Body of pancreas (tissue), 4 donors: ENCODE data around the gene RASD1. TPM values are rescaled to one million over a fixed set of nuclear protein-coding genes. Genes with fewer than 3 reads are reported as not detected.
A peak's percentile ranks its signal among the peaks of the same experiment; 100 is the strongest.

ENCODE experiments used
- ATAC-seq: fragments of 150-250 bp; one replicate; pipeline ENCODE4 v1.9.1; 2016
- DNase-seq, 4 donors: peaks; one replicate each; pipeline ENCODE4 v3.0.0-alpha.2; 2019
- H3K27ac ChIP-seq, 4 donors: fragments of 200-600 bp; sonication (generic); 1 replicate in 3 of 4; 2 replicates in 1 of 4; pipeline versions ENCODE4 v1.5.1 to v1.6.1; 2016 to 2019; ENCODE audit warnings: mild to moderate bottlenecking in 1 of 4, mixed read lengths in 1 of 4, moderate library complexity in 1 of 4
- H3K27me3 ChIP-seq, 2 donors: fragments of 200-600 bp; sonication (generic); one replicate each; pipeline ENCODE4 v1.6.0; 2016; ENCODE audit warnings: mild to moderate bottlenecking in 1 of 2
- H3K36me3 ChIP-seq, 2 donors: fragments of 200-600 bp; sonication (generic); replicated peaks in 1 of 2; 2 replicates each; pipeline ENCODE4 v1.5.1; 2016; ENCODE audit warnings: low read depth in 2 of 2; ENCODE audit not compliant: insufficient read depth in 1 of 2
- H3K4me1 ChIP-seq: fragments of 200-600 bp; sonication (generic); one replicate; pipeline ENCODE4 v1.6.0; 2016
- H3K4me3 ChIP-seq, 2 donors: fragments of 200-600 bp; sonication (generic); 1 replicate in 1 of 2; 2 replicates in 1 of 2; pipeline ENCODE4 v1.5.1; 2016 to 2019
- H3K9me3 ChIP-seq, 3 donors: fragments of 200-600 bp; sonication (generic); 1 replicate in 2 of 3; 2 replicates in 1 of 3; pipeline ENCODE4 v1.5.1; 2016
- POLR2A ChIP-seq, 3 donors: fragments of 450-650 bp; IDR thresholded peaks; one replicate each; pipeline ENCODE4 v1.6.1; 2016; ENCODE audit warnings: antibody characterized with exemption in 3 of 3, mild to moderate bottlenecking in 2 of 3
- WGBS, 2 donors: methylation state at CpG; one replicate each; pipeline ENCODE4 v1.1.5; 2017; 5-methylcytosine and 5-hydroxymethylcytosine counted together
- intact Hi-C: fragments of 100-400 bp; cut with DNase I; formaldehyde crosslinking; loops from one replicate; pipeline ENCODE4 v1.15.1; 2023
- small RNA-seq: library from RNA; depleted of rRNA; stranded (forward); fragments of <200 nt; gene quantifications from one replicate; pipeline ENCODE3, GENCODE V24; 2016
- total RNA-seq, 2 donors: library from RNA; depleted of rRNA; stranded (reverse); fragments of >200 nt; gene quantifications; one replicate each; pipeline ENCODE4 v1.1.0, GENCODE V29; 2016
- TF ChIP-seq, protein P1 (sequence below), 7 experiments: fragments of 450-650 bp in 4 of 7; fragments of 200-600 bp in 3 of 7; sonication (generic) in 3 of 7; IDR thresholded peaks; one replicate each; pipeline ENCODE4 v1.5.1; 2016 to 2019; ENCODE audit warnings: antibody characterized with exemption in 7 of 7

The RASD1 gene
- total RNA-seq, 2 donors from 2014 or later = 17.6 to 58.0 TPM

DNA sequence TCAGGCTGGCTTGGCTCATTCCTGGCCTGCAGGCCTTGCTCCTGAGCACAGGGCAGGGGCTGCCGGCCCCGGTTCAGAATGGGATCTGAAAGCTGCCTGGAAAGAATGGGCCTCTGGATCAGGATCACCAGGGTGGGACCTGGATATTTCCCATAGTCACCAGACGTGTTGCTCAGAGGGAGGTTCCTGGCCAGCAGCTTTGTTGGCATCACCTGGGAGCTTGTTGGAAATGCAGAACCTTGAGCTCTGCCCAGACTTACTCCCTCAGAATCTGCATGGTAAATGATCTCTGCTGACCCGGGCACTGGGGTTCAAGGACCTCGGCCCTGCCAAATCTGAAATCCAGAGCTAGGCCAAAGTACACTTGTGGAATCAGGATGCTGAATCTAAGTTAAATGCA is 48.9 kb downstream of the RASD1 start:
- H3K36me3 ChIP-seq = no peaks in the 10 kb centered on the region
- no peak for ATAC-seq
- TF ChIP-seq, protein P1, sequence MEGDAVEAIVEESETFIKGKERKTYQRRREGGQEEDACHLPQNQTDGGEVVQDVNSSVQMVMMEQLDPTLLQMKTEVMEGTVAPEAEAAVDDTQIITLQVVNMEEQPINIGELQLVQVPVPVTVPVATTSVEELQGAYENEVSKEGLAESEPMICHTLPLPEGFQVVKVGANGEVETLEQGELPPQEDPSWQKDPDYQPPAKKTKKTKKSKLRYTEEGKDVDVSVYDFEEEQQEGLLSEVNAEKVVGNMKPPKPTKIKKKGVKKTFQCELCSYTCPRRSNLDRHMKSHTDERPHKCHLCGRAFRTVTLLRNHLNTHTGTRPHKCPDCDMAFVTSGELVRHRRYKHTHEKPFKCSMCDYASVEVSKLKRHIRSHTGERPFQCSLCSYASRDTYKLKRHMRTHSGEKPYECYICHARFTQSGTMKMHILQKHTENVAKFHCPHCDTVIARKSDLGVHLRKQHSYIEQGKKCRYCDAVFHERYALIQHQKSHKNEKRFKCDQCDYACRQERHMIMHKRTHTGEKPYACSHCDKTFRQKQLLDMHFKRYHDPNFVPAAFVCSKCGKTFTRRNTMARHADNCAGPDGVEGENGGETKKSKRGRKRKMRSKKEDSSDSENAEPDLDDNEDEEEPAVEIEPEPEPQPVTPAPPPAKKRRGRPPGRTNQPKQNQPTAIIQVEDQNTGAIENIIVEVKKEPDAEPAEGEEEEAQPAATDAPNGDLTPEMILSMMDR (IDR thresholded peaks at IDR 0.05) = no peak
- no peak for TF ChIP-seq POLR2A (IDR thresholded peaks at IDR 0.05)
- H3K27ac ChIP-seq = peak overlapping the region in 3 of 4 donors; percentile 74 to 83 (median 80)
- no peak overlapping the region for H3K4me3 ChIP-seq
- no peaks in the 10 kb centered on the region for H3K27me3 ChIP-seq
- H3K9me3 ChIP-seq = no peaks in the 10 kb centered on the region
- no peak for DNase-seq
- 74 to 76% methylated on average over 2 to 5 of the region's 5 CpGs for WGBS, 2 donors
- peaks cover 13% of the 10 kb centered on the region for H3K4me1 ChIP-seq
- intact Hi-C loops = no loop called here

GRCh38 chr17:17446666-17447155 is 49.5 kb downstream of the RASD1 start:
- TF ChIP-seq POLR2A (IDR thresholded peaks at IDR 0.05) = no peak
- TF ChIP-seq, protein P1 (IDR thresholded peaks at IDR 0.05) = no peak
- no peaks in the 10 kb centered on the region for H3K36me3 ChIP-seq
- intact Hi-C loops = no loop called here
- ATAC-seq = peak; percentile 11
- peak overlapping the region; percentile 52 to 83 (median 77) for H3K27ac ChIP-seq
- H3K4me3 ChIP-seq = no peak overlapping the region
- no peak for DNase-seq
- no peaks in the 10 kb centered on the region for H3K9me3 ChIP-seq
- 77 to 88% methylated on average over 4 of the region's 4 CpGs for WGBS, 2 donors
- H3K27me3 ChIP-seq = no peaks in the 10 kb centered on the region
- H3K4me1 ChIP-seq = peaks cover 13% of the 10 kb centered on the region

GRCh38 chr17:17445925-17446665 is 50.1 kb downstream of the RASD1 start:
- Histone ChIP-seq H3K4me3 (no peak overlapping the region), H3K27me3 (no peaks in the 10 kb centered on the region), H3K4me1 (peaks cover 16% of the 10 kb centered on the region), H3K27ac (peak overlapping the region; percentile 52 to 83 (median 77)), H3K36me3 (no peaks in the 10 kb centered on the region), H3K9me3 (no peaks in the 10 kb centered on the region)
- peak in 2 of 3 donors; percentile 36 to 40 for TF ChIP-seq POLR2A (IDR thresholded peaks at IDR 0.05)
- TF ChIP-seq, protein P1 (IDR thresholded peaks at IDR 0.05) = no peak
- DNase-seq (peak; percentile 51 to 77 (median 68)), ATAC-seq (peak; percentile 90)
- WGBS, 2 donors = 47 to 51% methylated on average over 12 of the region's 12 CpGs
- intact Hi-C loops = no loop called here

GRCh38 chr17:17445296-17445924 is 50.8 kb downstream of the RASD1 start:
- intact Hi-C loops = no loop called here
- WGBS, 2 donors = 62 to 63% methylated on average over 8 of the region's 8 CpGs
- TF ChIP-seq POLR2A (IDR thresholded peaks at IDR 0.05) = no peak
- TF ChIP-seq, protein P1 (IDR thresholded peaks at IDR 0.05) = no peak
- Histone ChIP-seq H3K36me3 (no peaks in the 10 kb centered on the region), H3K4me1 (peaks cover 21% of the 10 kb centered on the region), H3K4me3 (no peak overlapping the region), H3K27ac (peak overlapping the region; percentile 52 to 83 (median 77)), H3K9me3 (no peaks in the 10 kb centered on the region), H3K27me3 (no peaks in the 10 kb centered on the region)
- no peak for DNase-seq
- ATAC-seq = no peak

Small RNA genes lying within 50 kb of the gene (small RNA-seq; reads per million reads assigned to genes)
- not detected for gene RF00019

Other genes starting within 250 kb of the RASD1 start
- gene COPS3, start 215.1 kb downstream of the RASD1 start, total RNA-seq = 10 to 100 TPM; 23.1 to 29.8 TPM
- 1 to 10 TPM; 1.0 to 1.3 TPM for gene NT5M, start 193.0 kb downstream of the RASD1 start, total RNA-seq
- gene MED9, start 19.4 kb downstream of the RASD1 start, total RNA-seq = 1 to 10 TPM; 4.9 to 7.8 TPM
- 10 to 100 TPM; 23.4 to 27.8 TPM for gene PEMT, start 95.3 kb upstream of the RASD1 start, total RNA-seq
- 10 to 100 TPM; 16.3 to 41.5 TPM for gene RAI1, start 185.1 kb upstream of the RASD1 start, total RNA-seq